GM08714 (cell line): ENCODE results near the gene LOC101059915.

Source experiments
- H3K4me3 ChIP-seq: fragments of 200-500 bp; sonication (Bioruptor generic); 2 replicates; pipeline ENCODE4 v1.5.1; 2014; ENCODE audit warnings: mild to moderate bottlenecking, low read length, inconsistent platforms
- ZNF274 ChIP-seq: IDR thresholded peaks from 2 replicates; pipeline ENCODE4 v1.6.1; 2012; ENCODE audit warnings: mild to moderate bottlenecking, low read depth, low read length

Gene LOC101059915

GRCh38 chrX:71667328-71668247 lies at the start of gene LOC101059915:
LOC101059915 (plus strand) TSS chrX:71667546.
- H3K4me3 ChIP-seq, result no peak within 1 kb of the TSS
- TF ChIP-seq ZNF274, result no peak

GRCh38 chrX:71617742-71618141 lies 49.6 kb upstream of the LOC101059915 start:
- H3K4me3 ChIP-seq, result peak overlapping the region; percentile 43; the same call in 1 of the 2 replicates
- TF ChIP-seq ZNF274, result no peak

GRCh38 chrX:71618303-71618721 lies 49.0 kb upstream of the LOC101059915 start, which contains the start of gene CXCR3:
CXCR3 (minus strand) TSS chrX:71618511; CDS start chrX:71618449, 62 bp downstream.
- TF ChIP-seq ZNF274, result no peak
- peak within 1 kb of the TSS; percentile 43; the same call in 1 of the 2 replicates for H3K4me3 ChIP-seq

GRCh38 chrX:71618787-71619186 lies 48.6 kb upstream of the LOC101059915 start:
- no peak for TF ChIP-seq ZNF274
- peak overlapping the region; percentile 23; the same call in 1 of the 2 replicates for H3K4me3 ChIP-seq

- H3K4me3 ChIP-seq, result no peak overlapping the region; the same call in 1 of the 2 replicates
- no peak for TF ChIP-seq ZNF274
Observed at GRCh38 chrX:71619193-71619592, 48.2 kb upstream of the LOC101059915 start.

GRCh38 chrX:71619986-71620385 lies 47.4 kb upstream of the LOC101059915 start:
- H3K4me3 ChIP-seq, result no peak overlapping the region
- no peak for TF ChIP-seq ZNF274

GRCh38 chrX:71621603-71622002 lies 45.7 kb upstream of the LOC101059915 start:
- TF ChIP-seq ZNF274, result no peak
- H3K4me3 ChIP-seq, result no peak overlapping the region

- TF ChIP-seq ZNF274, result no peak
- H3K4me3 ChIP-seq, result no peak overlapping the region
Observed at GRCh38 chrX:71622032-71622575, 45.2 kb upstream of the LOC101059915 start.

- TF ChIP-seq ZNF274, result no peak
- H3K4me3 ChIP-seq, result no peak overlapping the region
Observed at GRCh38 chrX:71622576-71623450, 44.5 kb upstream of the LOC101059915 start.

- no peak overlapping the region for H3K4me3 ChIP-seq
- TF ChIP-seq ZNF274, result no peak
Observed at GRCh38 chrX:71623714-71624113, 43.6 kb upstream of the LOC101059915 start.

- no peak for TF ChIP-seq ZNF274
- H3K4me3 ChIP-seq, result no peak overlapping the region
Observed at GRCh38 chrX:71625471-71625870, 41.9 kb upstream of the LOC101059915 start.

- TF ChIP-seq ZNF274, result no peak
Observed at GRCh38 chrX:71626576-71626975, 40.8 kb upstream of the LOC101059915 start.

GRCh38 chrX:71627588-71628404 lies 39.5 kb upstream of the LOC101059915 start:
- TF ChIP-seq ZNF274, result no peak
- H3K4me3 ChIP-seq, result no peak overlapping the region

More at GRCh38 chrX:71626576-71626975, 40.8 kb upstream of the LOC101059915 start:
- no peak overlapping the region for H3K4me3 ChIP-seq
